GM12874 (cell line): ENCODE data around the gene TMEM11.

Experiments used
- TF ChIP-seq, protein P1 (sequence below): IDR thresholded peaks from 2 replicates; pipeline ENCODE4 v1.5.1; 2011; ENCODE audit warnings: low read depth, mild to moderate bottlenecking, control low read depth, low read length, moderate library complexity; ENCODE audit not compliant: insufficient read depth

Gene TMEM11

DNA sequence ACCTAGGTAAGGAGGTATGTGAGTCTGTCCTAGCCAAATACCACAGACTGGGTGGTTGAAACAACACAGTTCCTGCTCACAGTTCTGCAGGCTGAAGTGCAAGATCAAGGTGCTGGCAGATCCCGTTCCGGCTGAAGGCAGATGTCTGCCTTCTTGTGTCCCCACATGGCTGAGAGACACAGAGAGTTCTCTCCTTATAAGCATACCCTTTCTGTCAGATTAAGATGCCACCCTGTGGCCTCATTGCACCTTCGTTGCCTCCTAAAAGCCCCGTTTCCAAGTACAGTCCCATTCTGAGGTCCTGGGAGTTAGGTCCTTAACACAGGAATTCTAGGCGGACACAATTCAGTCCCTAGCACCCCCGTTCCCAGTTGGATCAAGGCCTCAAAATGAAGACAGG is 9.1 kb upstream of the TMEM11 start:
- TF ChIP-seq, protein P1, sequence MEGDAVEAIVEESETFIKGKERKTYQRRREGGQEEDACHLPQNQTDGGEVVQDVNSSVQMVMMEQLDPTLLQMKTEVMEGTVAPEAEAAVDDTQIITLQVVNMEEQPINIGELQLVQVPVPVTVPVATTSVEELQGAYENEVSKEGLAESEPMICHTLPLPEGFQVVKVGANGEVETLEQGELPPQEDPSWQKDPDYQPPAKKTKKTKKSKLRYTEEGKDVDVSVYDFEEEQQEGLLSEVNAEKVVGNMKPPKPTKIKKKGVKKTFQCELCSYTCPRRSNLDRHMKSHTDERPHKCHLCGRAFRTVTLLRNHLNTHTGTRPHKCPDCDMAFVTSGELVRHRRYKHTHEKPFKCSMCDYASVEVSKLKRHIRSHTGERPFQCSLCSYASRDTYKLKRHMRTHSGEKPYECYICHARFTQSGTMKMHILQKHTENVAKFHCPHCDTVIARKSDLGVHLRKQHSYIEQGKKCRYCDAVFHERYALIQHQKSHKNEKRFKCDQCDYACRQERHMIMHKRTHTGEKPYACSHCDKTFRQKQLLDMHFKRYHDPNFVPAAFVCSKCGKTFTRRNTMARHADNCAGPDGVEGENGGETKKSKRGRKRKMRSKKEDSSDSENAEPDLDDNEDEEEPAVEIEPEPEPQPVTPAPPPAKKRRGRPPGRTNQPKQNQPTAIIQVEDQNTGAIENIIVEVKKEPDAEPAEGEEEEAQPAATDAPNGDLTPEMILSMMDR: no peak

DNA sequence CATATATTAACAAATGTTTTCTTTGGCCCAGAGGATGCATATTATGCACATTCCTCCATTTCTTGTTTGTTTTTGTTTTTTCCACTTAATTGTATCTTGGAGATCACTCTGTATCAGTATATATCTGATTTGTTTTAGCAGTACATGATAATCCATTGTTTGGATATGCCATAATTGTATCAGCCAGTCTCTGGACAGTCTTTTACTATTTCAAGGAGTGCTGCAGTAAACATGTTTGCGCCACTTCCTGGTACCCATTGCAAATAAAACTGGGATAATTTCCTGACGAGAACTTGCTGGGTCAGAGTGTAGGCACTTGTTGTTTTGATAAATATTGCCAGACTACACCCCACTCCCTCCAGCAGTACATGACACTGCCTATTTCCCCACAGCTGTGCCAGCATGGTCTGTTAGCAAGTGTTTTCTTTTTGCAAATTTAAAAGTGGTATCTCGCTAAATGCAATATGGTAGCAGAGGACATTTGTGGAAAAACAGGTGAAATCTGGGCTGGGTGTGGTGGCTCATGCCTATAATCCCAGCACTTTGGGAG is 4.9 kb upstream of the TMEM11 start:
- TF ChIP-seq, protein P1: no peak

- TF ChIP-seq, protein P1: no peak
These were observed 4.1 kb upstream of the TMEM11 start for GRCh38 chr17:21218101-21218500.

GRCh38 chr17:21217346-21217745 is 3.4 kb upstream of the TMEM11 start:
- TF ChIP-seq, protein P1: no peak

- TF ChIP-seq, protein P1: no peak
These were observed 2.0 kb upstream of the TMEM11 start for GRCh38 chr17:21215935-21216334.

DNA sequence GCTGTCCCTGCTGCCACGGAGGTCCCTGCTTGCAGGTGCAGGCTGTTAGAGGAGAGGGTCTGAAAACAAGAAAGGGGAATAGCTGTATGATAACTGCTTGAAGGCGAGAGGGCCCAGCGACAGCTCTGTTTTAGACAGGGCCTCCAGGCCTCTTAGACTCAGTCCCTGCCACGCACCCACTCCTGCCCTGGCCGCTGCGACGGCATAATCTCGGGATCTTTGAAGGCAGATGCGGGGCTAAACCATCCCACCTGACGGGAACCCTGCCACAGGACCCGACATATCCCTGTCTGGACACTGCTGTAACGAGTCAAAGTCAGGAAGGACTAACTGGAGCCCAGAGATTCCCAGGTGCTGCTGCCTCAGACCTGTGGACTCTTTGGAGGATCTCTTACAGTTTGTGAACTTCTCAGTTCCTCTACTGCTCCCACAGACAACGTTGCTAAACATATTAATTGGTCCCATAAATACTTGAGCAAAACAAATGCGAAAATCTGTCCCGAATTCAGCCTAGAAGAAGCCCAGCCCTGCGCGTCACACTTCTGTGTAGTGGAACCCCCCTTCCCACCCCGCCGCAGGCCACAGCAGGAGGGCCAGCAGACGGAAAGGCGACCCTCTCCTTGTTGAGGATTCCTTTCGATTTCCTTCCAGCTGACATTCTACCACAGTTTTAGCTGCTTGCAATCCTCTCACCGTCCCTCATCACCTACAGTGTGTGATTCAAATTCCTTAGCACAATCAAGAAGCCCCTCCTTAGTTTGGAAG is 998 bp upstream of the TMEM11 start:
- TF ChIP-seq, protein P1: no peak

- TF ChIP-seq, protein P1: no peak
These were observed 335 bp downstream of the TMEM11 start for GRCh38 chr17:21213638-21214014.
